H9 (cell line): ENCODE data around the gene C13orf46. TPM values are rescaled to one million over a fixed set of nuclear protein-coding genes. Genes with fewer than 3 reads are reported as not detected.

ENCODE experiments used
- DNase-seq: peaks from one replicate; pipeline ENCODE4 v3.0.0-alpha.2; 2017
- H2AFZ ChIP-seq: one replicate; pipeline ENCODE4 v1.6.1; 2013; ENCODE audit warnings: mild to moderate bottlenecking, low read length, control low read depth, moderate library complexity
- H2AK5ac ChIP-seq: 2 replicates; pipeline ENCODE4 v1.6.1; 2013; ENCODE audit warnings: low read length, control low read depth, mixed read lengths; ENCODE audit not compliant: insufficient read length
- H2BK120ac ChIP-seq: one replicate; pipeline ENCODE4 v1.6.1; 2013; ENCODE audit warnings: low read depth, mild to moderate bottlenecking, low read length, control low read depth, inconsistent platforms; ENCODE audit not compliant: poor library complexity, severe bottlenecking
- H2BK12ac ChIP-seq: 2 replicates; pipeline ENCODE4 v1.6.1; 2013; ENCODE audit warnings: low read length, control low read depth, mixed read lengths, low read depth; ENCODE audit not compliant: insufficient read length
- H2BK15ac ChIP-seq: 2 replicates; pipeline ENCODE4 v1.6.1; 2013; ENCODE audit warnings: low read depth, low read length, control low read depth
- H2BK20ac ChIP-seq: one replicate; pipeline ENCODE4 v1.6.1; 2013; ENCODE audit warnings: low read depth, mild to moderate bottlenecking, low read length, control low read depth, inconsistent platforms; ENCODE audit not compliant: poor library complexity, severe bottlenecking
- H2BK5ac ChIP-seq: 2 replicates; pipeline ENCODE4 v1.6.1; 2013; ENCODE audit warnings: low read length, control low read depth, mixed read lengths; ENCODE audit not compliant: insufficient read length
- H3K14ac ChIP-seq: 2 replicates; pipeline ENCODE4 v1.6.1; 2013; ENCODE audit warnings: low read length, control low read depth; ENCODE audit not compliant: insufficient read depth
- H3K18ac ChIP-seq: 2 replicates; pipeline ENCODE4 v1.6.1; 2013; ENCODE audit warnings: low read depth, mild to moderate bottlenecking, mixed read lengths, low read length, control low read depth; ENCODE audit not compliant: insufficient read length
- H3K23ac ChIP-seq: 2 replicates; pipeline ENCODE4 v1.6.1; 2013; ENCODE audit warnings: low read length, control low read depth, mixed read lengths, low read depth; ENCODE audit not compliant: insufficient read length
- H3K23me2 ChIP-seq: 2 replicates; pipeline ENCODE4 v1.6.1; 2013; ENCODE audit warnings: low read depth, mild to moderate bottlenecking, mixed read lengths, low read length, control low read depth; ENCODE audit not compliant: insufficient read length, poor library complexity, severe bottlenecking
- H3K27ac ChIP-seq: 2 replicates; pipeline ENCODE4 v1.5.1; 2013; ENCODE audit warnings: low read length, control low read depth, mixed read lengths, low read depth; ENCODE audit not compliant: insufficient read length
- H3K27me3 ChIP-seq: 2 replicates; pipeline ENCODE4 v1.6.1; 2013; ENCODE audit warnings: low read length, control low read depth, inconsistent platforms; ENCODE audit not compliant: insufficient read depth
- H3K4ac ChIP-seq: 2 replicates; pipeline ENCODE4 v1.6.1; 2013; ENCODE audit warnings: low read depth, mild to moderate bottlenecking, control low read depth, inconsistent platforms, low read length, moderate library complexity
- H3K4me1 ChIP-seq: 2 replicates; pipeline ENCODE4 v1.6.1; 2013; ENCODE audit warnings: low read length, control low read depth, inconsistent platforms; ENCODE audit not compliant: insufficient read depth
- H3K4me2 ChIP-seq: 2 replicates; pipeline ENCODE4 v1.6.1; 2013; ENCODE audit warnings: low read length, control low read depth, mixed read lengths; ENCODE audit not compliant: insufficient read length, insufficient read depth
- H3K56ac ChIP-seq: 2 replicates; pipeline ENCODE4 v1.6.1; 2013; ENCODE audit warnings: low read depth, mild to moderate bottlenecking, mixed read lengths, low read length, control low read depth; ENCODE audit not compliant: insufficient read length
- H3K79me1 ChIP-seq: 2 replicates; pipeline ENCODE4 v1.6.1; 2013; ENCODE audit warnings: low read depth, mild to moderate bottlenecking, moderate library complexity, low read length, control low read depth, inconsistent platforms; ENCODE audit not compliant: insufficient read depth, poor library complexity, severe bottlenecking
- H3K79me2 ChIP-seq: 2 replicates; pipeline ENCODE4 v1.6.1; 2013; ENCODE audit warnings: low read length, control low read depth, inconsistent platforms; ENCODE audit not compliant: insufficient read depth
- H3K9ac ChIP-seq: 2 replicates; pipeline ENCODE4 v1.6.1; 2013; ENCODE audit warnings: low read length, control low read depth, mixed read lengths; ENCODE audit not compliant: insufficient read length; ENCODE audit errors: extremely low read depth
- H3K9me3 ChIP-seq: one replicate; pipeline ENCODE4 v1.6.1; 2013; ENCODE audit warnings: low read depth, low read length, inconsistent platforms; ENCODE audit not compliant: control insufficient read depth
- H3T11ph ChIP-seq: one replicate; pipeline ENCODE4 v1.6.1; 2013; ENCODE audit warnings: mild to moderate bottlenecking, low read length, control low read depth, inconsistent platforms
- H4K20me1 ChIP-seq: one replicate; pipeline ENCODE4 v1.6.1; 2013; ENCODE audit not compliant: control insufficient read depth, insufficient read length, insufficient read depth
- H4K5ac ChIP-seq: 2 replicates; pipeline ENCODE4 v1.6.1; 2013; ENCODE audit warnings: low read depth, mild to moderate bottlenecking, mixed read lengths, low read length, control low read depth; ENCODE audit not compliant: insufficient read length
- H4K8ac ChIP-seq: replicated peaks from 2 replicates; pipeline ENCODE4 v1.6.1; 2013; ENCODE audit warnings: low read length, control low read depth, mixed read lengths, low read depth; ENCODE audit not compliant: insufficient read length
- H4K91ac ChIP-seq: 2 replicates; pipeline ENCODE4 v1.6.1; 2013; ENCODE audit warnings: low read depth, mild to moderate bottlenecking, moderate library complexity, mixed read lengths, low read length, control low read depth; ENCODE audit not compliant: insufficient read length
- H3K27ac Mint-ChIP-seq, 3 experiments: 2 replicates in 2 of 3; 3 replicates in 1 of 3; pipeline ENCODE4 v1.8.0; 2020 to 2021; ENCODE audit warnings: mixed read lengths in 3 of 3, mild to moderate bottlenecking in 1 of 3, moderate library complexity in 1 of 3
- H3K27me3 Mint-ChIP-seq: 2 replicates; pipeline ENCODE4 v1.8.0; 2021; ENCODE audit warnings: low read depth, mild to moderate bottlenecking, moderate library complexity, mixed read lengths
- H3K36me3 Mint-ChIP-seq, 3 experiments: 2 replicates in 2 of 3; 3 replicates in 1 of 3; pipeline ENCODE4 v1.8.0; 2020 to 2021; ENCODE audit warnings: low read depth in 3 of 3, mixed read lengths in 3 of 3; ENCODE audit not compliant: insufficient read depth in 1 of 3
- H3K4me1 Mint-ChIP-seq, 2 experiments: 2 replicates each; pipeline ENCODE4 v1.8.0; 2020; ENCODE audit warnings: mixed read lengths in 2 of 2
- H3K4me3 Mint-ChIP-seq, 2 experiments: 2 replicates in 1 of 2; 3 replicates in 1 of 2; pipeline ENCODE4 v1.8.0; 2020 to 2021; ENCODE audit warnings: mild to moderate bottlenecking in 2 of 2, mixed read lengths in 2 of 2, moderate library complexity in 1 of 2
- H3K9me3 Mint-ChIP-seq, 2 experiments: 2 replicates in 1 of 2; 3 replicates in 1 of 2; pipeline ENCODE4 v1.8.0; 2020; ENCODE audit warnings: mild to moderate bottlenecking in 2 of 2, mixed read lengths in 2 of 2, moderate library complexity in 1 of 2
- WGBS: extraction: QIAGEN DNeasy Blood & Tissue Kit; methylation state at CpG from one replicate; pipeline ENCODE4 v1.1.7; 2013; ENCODE audit warnings: missing lambda C conversion rate, low lambda C conversion rate, mixed read lengths; ENCODE audit not compliant: insufficient read length; ENCODE audit errors: extremely low coverage; 5-methylcytosine and 5-hydroxymethylcytosine counted together
- total RNA-seq: library from RNA; stranded (reverse); gene quantifications from 2 replicates; pipeline ENCODE4 v1.2.1, GENCODE V29; 2021
- TF ChIP-seq, protein P1 (sequence below): fragments of 200-600 bp; sonication (generic); conservative IDR thresholded peaks from 3 replicates; pipeline ENCODE4 v1.8.0; 2021; ENCODE audit warnings: antibody characterized with exemption, mild to moderate bottlenecking

Gene C13orf46
- total RNA-seq, 1 experiment from 2014 or later, result 0.55 TPM

DNA sequence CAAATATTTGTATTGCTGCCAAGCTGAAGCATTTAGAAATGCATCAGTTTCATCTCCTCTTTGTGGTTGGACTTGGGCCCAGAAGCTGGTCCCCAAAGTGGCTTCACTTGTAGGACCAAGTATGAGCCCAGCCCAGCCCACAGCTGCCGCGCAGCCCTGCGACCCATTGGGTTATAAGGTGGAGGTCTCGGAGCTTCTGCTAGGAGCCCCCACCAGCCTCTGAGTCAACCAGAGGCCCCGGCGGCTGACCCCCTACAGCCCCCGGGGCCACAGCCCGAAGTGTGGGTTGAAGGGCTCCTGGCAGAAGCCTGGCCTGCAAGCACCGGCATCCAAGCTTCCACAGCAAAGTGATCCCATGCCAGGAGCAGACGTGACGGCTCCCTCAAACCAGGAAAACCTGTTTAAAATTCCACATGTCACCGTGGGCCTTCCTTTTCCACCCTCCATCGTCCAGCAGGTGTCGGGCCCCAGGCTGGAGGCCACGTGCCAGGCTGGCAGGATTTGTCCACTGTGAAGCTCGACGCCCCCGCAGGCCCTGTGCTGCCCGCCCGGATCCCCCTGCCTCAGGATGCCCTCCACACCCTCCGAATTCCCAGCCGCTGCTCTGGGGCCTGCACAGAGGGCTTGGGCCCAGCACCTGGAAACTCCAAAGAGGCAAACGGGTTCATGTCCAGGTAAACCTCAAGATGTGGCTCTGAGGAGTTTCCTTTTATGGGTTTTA, 54.7 kb downstream of the C13orf46 start:
- H3K4me1 Mint-ChIP-seq, result 0 out of 4 replicates have a peak, but pooled peaks cover 0 to 3% of the 10 kb centered on the region in 2 experiments
- H3K79me2 ChIP-seq, result no peaks in the 10 kb centered on the region
- no peak overlapping the region for H3K27ac ChIP-seq
- peaks cover 3 to 12% (median 4%) of the 10 kb centered on the region in 3 experiments; a peak in 5 of 7 replicates for H3K36me3 Mint-ChIP-seq
- H3K9me3 Mint-ChIP-seq, result peaks cover 13 to 17% of the 10 kb centered on the region in 2 experiments
- H3K56ac ChIP-seq, result no peak overlapping the region
- no peaks in the 10 kb centered on the region for H4K20me1 ChIP-seq
- no peaks in the 10 kb centered on the region for H3K4me1 ChIP-seq
- H3K4me3 Mint-ChIP-seq, result no peak overlapping the region
- H4K8ac ChIP-seq, result no peak overlapping the region
- no peak overlapping the region for H2BK15ac ChIP-seq
- peaks cover 14% of the 10 kb centered on the region for H3K27me3 Mint-ChIP-seq
- H3K79me1 ChIP-seq, result no peaks in the 10 kb centered on the region
- H3K23me2 ChIP-seq, result no peaks in the 10 kb centered on the region
- WGBS, result no CpG with 5 or more reads among the region's 23 CpGs
- no peak overlapping the region for H2AFZ ChIP-seq
- no peak overlapping the region for H4K91ac ChIP-seq
- H2AK5ac ChIP-seq, result no peak overlapping the region
- no peak overlapping the region for H2BK20ac ChIP-seq
- no peaks in the 10 kb centered on the region for H3K27me3 ChIP-seq
- no peak overlapping the region for H3K14ac ChIP-seq
- H3K4ac ChIP-seq, result no peak overlapping the region
- H3K9ac ChIP-seq, result no peak overlapping the region
- TF ChIP-seq, protein P1, sequence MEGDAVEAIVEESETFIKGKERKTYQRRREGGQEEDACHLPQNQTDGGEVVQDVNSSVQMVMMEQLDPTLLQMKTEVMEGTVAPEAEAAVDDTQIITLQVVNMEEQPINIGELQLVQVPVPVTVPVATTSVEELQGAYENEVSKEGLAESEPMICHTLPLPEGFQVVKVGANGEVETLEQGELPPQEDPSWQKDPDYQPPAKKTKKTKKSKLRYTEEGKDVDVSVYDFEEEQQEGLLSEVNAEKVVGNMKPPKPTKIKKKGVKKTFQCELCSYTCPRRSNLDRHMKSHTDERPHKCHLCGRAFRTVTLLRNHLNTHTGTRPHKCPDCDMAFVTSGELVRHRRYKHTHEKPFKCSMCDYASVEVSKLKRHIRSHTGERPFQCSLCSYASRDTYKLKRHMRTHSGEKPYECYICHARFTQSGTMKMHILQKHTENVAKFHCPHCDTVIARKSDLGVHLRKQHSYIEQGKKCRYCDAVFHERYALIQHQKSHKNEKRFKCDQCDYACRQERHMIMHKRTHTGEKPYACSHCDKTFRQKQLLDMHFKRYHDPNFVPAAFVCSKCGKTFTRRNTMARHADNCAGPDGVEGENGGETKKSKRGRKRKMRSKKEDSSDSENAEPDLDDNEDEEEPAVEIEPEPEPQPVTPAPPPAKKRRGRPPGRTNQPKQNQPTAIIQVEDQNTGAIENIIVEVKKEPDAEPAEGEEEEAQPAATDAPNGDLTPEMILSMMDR, result no peak
- peak; percentile 20 for DNase-seq
- no peak overlapping the region for H3T11ph ChIP-seq
- no peak overlapping the region for H3K23ac ChIP-seq
- H3K9me3 ChIP-seq, result no peaks in the 10 kb centered on the region
- no peak overlapping the region for H3K18ac ChIP-seq
- no peak overlapping the region for H2BK12ac ChIP-seq
- H3K4me2 ChIP-seq, result no peak overlapping the region
- no peak overlapping the region for H3K27ac Mint-ChIP-seq
- no peak overlapping the region for H4K5ac ChIP-seq
- H2BK120ac ChIP-seq, result no peak overlapping the region
- no peak overlapping the region for H2BK5ac ChIP-seq
